DND-41 (cell line): ENCODE measurements around the gene ITGB2.
A peak's percentile ranks its signal among the peaks of the same experiment; 100 is the strongest.

Experiments
- ATAC-seq: fragments of 200-7000 bp; cut with Tn5 transposase; 3 replicates; pipeline ENCODE4 v1.9.1; 2021; ENCODE audit warnings: low read depth; ENCODE audit not compliant: insufficient read depth
- DNase-seq: peaks from one replicate; pipeline ENCODE4 v3.0.0-alpha.2; 2020
- H2AFZ ChIP-seq: 2 replicates; pipeline ENCODE4 v1.6.0; 2012; ENCODE audit warnings: low read depth, low read length
- H3K27ac ChIP-seq: 2 replicates; pipeline ENCODE4 v1.5.1; 2012; ENCODE audit warnings: low read length, inconsistent platforms
- H3K27me3 ChIP-seq: fragments of 200-600 bp; sonication (generic); 2 replicates; pipeline ENCODE4 v1.6.0; 2012; ENCODE audit warnings: low read length, mild to moderate bottlenecking, inconsistent platforms; ENCODE audit not compliant: insufficient read depth, poor library complexity
- H3K36me3 ChIP-seq: 2 replicates; pipeline ENCODE4 v1.5.1; 2012; ENCODE audit warnings: low read length, inconsistent platforms; ENCODE audit not compliant: insufficient read depth
- H3K4me1 ChIP-seq: 2 replicates; pipeline ENCODE4 v1.5.1; 2012; ENCODE audit warnings: mild to moderate bottlenecking, low read length; ENCODE audit not compliant: insufficient read depth
- H3K4me2 ChIP-seq: 2 replicates; pipeline ENCODE4 v1.6.0; 2012; ENCODE audit warnings: mild to moderate bottlenecking, moderate library complexity, low read length, inconsistent platforms; ENCODE audit not compliant: insufficient read depth
- H3K4me3 ChIP-seq, 2 experiments: fragments of 200-600 bp in 1 of 2; shearing (Covaris generic) in 1 of 2; 2 replicates each; pipeline ENCODE4 v1.5.1; 2012 to 2016; ENCODE audit warnings: inconsistent platforms in 2 of 2, low read length in 2 of 2, mild to moderate bottlenecking in 2 of 2, low read depth in 1 of 2, moderate library complexity in 1 of 2
- H3K79me2 ChIP-seq: 2 replicates; pipeline ENCODE4 v1.6.0; 2012; ENCODE audit warnings: low read length, inconsistent platforms; ENCODE audit not compliant: insufficient read depth
- H3K9ac ChIP-seq: 2 replicates; pipeline ENCODE4 v1.6.0; 2012; ENCODE audit warnings: low read depth, mild to moderate bottlenecking, inconsistent platforms, low read length, moderate library complexity
- H3K9me3 ChIP-seq: 2 replicates; pipeline ENCODE4 v1.5.1; 2012; ENCODE audit warnings: low read length, moderate library complexity, mild to moderate bottlenecking, inconsistent platforms; ENCODE audit not compliant: insufficient read depth, severe bottlenecking
- H4K20me1 ChIP-seq: 2 replicates; pipeline ENCODE4 v1.6.0; 2012; ENCODE audit warnings: low read length; ENCODE audit not compliant: insufficient read depth
- EZH2 ChIP-seq: IDR thresholded peaks from 3 replicates; pipeline ENCODE4 v1.6.1; 2012; ENCODE audit warnings: borderline replicate concordance, low read depth, mild to moderate bottlenecking, moderate library complexity, low read length, inconsistent platforms; ENCODE audit not compliant: severe bottlenecking
- TF ChIP-seq, protein P1 (sequence below): IDR thresholded peaks from 2 replicates; pipeline ENCODE4 v1.5.1; 2012; ENCODE audit warnings: borderline replicate concordance, low read length, moderate library complexity, mild to moderate bottlenecking; ENCODE audit not compliant: poor library complexity, severe bottlenecking; ENCODE audit errors: extremely low read depth

ITGB2 gene

DNA sequence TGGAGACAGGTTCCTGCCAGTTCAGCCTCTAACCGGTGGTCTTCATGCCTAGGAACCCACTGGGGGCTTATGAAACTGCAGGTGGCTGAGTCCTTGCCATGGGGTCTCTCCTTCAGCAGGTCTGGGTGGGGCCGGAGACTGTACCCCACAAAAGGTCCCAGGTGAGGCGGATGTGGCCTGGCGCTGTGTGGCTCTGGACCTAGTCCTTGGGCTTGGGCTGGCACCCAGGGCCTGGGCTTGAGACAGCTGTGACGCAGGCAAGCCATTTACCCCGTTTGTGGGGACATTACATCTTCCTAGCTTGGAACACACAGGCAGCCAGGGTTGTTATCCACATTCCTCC lies 13.2 kb upstream of the ITGB2 start:
- Histone ChIP-seq H3K27ac (no peak overlapping the region), H3K9me3 (no peaks in the 10 kb centered on the region), H3K9ac (no peak overlapping the region), H3K79me2 (peaks cover 3% of the 10 kb centered on the region), H3K4me1 (peaks cover 50% of the 10 kb centered on the region), H4K20me1 (peaks cover 9% of the 10 kb centered on the region; the same call in 1 of the 2 replicates), H3K4me2 (no peak overlapping the region), H3K27me3 (peaks cover 7% of the 10 kb centered on the region), H3K4me3 (no peak overlapping the region), H2AFZ (no peak overlapping the region), H3K36me3 (no peaks in the 10 kb centered on the region)
- ATAC-seq (no peak), DNase-seq (no peak)
- TF ChIP-seq EZH2, result no peak
- TF ChIP-seq, protein P1, sequence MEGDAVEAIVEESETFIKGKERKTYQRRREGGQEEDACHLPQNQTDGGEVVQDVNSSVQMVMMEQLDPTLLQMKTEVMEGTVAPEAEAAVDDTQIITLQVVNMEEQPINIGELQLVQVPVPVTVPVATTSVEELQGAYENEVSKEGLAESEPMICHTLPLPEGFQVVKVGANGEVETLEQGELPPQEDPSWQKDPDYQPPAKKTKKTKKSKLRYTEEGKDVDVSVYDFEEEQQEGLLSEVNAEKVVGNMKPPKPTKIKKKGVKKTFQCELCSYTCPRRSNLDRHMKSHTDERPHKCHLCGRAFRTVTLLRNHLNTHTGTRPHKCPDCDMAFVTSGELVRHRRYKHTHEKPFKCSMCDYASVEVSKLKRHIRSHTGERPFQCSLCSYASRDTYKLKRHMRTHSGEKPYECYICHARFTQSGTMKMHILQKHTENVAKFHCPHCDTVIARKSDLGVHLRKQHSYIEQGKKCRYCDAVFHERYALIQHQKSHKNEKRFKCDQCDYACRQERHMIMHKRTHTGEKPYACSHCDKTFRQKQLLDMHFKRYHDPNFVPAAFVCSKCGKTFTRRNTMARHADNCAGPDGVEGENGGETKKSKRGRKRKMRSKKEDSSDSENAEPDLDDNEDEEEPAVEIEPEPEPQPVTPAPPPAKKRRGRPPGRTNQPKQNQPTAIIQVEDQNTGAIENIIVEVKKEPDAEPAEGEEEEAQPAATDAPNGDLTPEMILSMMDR, result no peak

DNA sequence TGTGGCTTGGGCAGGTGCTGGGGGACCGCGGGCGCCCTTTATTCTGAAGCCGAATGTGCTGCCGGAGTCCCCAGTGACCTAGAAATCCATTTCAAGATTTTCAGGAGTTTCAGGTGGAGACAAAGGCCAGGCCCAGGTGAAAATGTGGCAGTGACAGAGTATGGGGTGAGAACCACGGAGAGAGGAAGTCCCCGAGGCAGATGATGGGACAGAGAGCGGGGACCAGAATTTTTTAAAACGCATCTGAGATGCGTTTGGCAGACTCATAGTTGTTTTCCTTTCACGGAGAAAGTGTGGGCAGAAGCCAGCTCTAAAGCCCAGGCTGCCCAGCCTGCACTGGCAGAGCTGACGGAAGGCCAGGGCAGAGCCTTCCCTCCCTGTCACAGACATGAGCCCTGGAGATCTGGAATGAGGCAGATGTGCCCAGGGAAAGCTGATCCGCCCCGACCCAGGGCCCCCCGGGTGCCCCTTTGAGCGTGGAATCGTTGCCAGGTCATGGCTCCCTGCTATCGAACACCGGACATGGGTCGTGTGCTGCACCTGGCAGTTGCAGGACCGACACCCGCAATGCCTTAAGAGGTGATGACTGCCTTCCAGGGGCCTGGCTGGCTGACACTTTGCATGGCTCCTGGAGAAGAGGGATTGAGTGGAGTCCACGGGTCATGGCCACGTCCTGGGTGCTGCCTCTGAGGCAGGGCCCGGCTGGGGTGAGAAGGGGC lies 12.7 kb upstream of the ITGB2 start:
- H2AFZ ChIP-seq, result no peak overlapping the region
- H3K4me3 ChIP-seq, result no peak overlapping the region
- H4K20me1 ChIP-seq, result peaks cover 6% of the 10 kb centered on the region; the same call in 1 of the 2 replicates
- peak overlapping the region; percentile 77; the same call in 1 of the 2 replicates for H3K4me2 ChIP-seq
- ATAC-seq, result no peak
- DNase-seq, result no peak
- H3K9me3 ChIP-seq, result no peaks in the 10 kb centered on the region
- peaks cover 50% of the 10 kb centered on the region for H3K4me1 ChIP-seq
- TF ChIP-seq EZH2, result no peak
- TF ChIP-seq, protein P1, result no peak
- H3K79me2 ChIP-seq, result no peaks in the 10 kb centered on the region
- no peaks in the 10 kb centered on the region for H3K36me3 ChIP-seq
- no peak overlapping the region for H3K27ac ChIP-seq
- peaks cover 7% of the 10 kb centered on the region for H3K27me3 ChIP-seq
- peak overlapping the region; percentile 54; the same call in 1 of the 2 replicates for H3K9ac ChIP-seq

DNA sequence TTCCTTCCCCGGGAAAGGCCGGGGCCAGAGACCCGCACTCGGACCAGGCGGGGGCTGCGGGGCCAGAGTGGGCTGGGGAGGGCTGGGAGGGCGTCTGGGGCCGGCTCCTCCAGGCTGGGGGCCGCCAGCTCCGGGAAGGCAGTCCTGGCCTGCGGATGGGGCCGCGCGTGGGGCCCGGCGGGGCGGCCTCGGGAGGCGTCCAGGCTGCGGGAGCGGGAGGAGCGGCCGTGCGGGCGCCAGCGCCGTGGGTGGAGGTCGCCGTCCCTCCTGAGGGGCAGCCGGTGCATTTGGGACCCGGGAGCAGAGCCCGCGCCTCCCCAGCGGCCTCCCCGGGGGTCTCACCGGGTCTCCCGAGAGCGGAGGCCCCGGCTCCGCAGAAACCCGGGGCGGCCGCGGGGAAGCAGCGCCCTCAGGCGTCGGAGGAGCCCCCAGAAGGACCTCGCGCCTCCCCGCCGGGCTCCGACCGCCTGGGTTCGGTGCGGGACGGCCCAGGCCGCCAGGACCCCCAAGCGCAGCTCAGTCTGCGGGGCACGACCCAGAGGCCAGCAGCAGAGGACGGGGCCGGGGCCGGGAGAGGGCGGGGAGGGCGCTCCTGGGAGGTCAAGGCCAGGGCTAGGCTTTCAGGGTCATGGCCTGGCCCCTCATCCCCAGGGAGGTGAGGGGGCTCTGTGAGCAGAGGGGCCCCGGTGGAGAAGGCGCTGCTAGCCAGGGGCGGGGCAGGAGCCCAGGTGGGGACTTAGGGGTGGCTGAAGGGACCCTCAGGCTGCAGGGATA lies 11.9 kb upstream of the ITGB2 start:
- H3K27me3 ChIP-seq, result peaks cover 7% of the 10 kb centered on the region
- peaks cover 6% of the 10 kb centered on the region; the same call in 1 of the 2 replicates for H4K20me1 ChIP-seq
- no peak overlapping the region for H2AFZ ChIP-seq
- ATAC-seq (peak; percentile 39), DNase-seq (peak; percentile 56)
- H3K9me3 ChIP-seq, result no peaks in the 10 kb centered on the region
- H3K4me2 ChIP-seq, result peak overlapping the region; percentile 77
- H3K9ac ChIP-seq, result peak overlapping the region; percentile 54; the same call in 1 of the 2 replicates
- H3K27ac ChIP-seq, result no peak overlapping the region
- TF ChIP-seq, protein P1, result peak; percentile 61
- TF ChIP-seq EZH2, result no peak
- H3K79me2 ChIP-seq, result no peaks in the 10 kb centered on the region
- H3K36me3 ChIP-seq, result no peaks in the 10 kb centered on the region
- peaks cover 55% of the 10 kb centered on the region for H3K4me1 ChIP-seq
- H3K4me3 ChIP-seq, result peak overlapping the region in 1 of 2 experiments; percentile 54; a peak in 2 of 4 replicates
